Right kidney (tissue), 9 donors: Measurements from ENCODE around the gene EFCAB11.

Experiments used
- DNase-seq: peaks from one replicate; pipeline ENCODE4 v3.0.0-alpha.2; 2016
- long read RNA-seq, 8 donors: transcript quantifications; one replicate each; lab custom pipeline, GENCODE V29; 2026

Gene EFCAB11
- long read RNA-seq, donor 1, transcript EFCAB11-201 (6 exons, 3,095 nt), result major isoform, 8 of 10 reads
- long read RNA-seq, donor 1, partial matches to known transcripts, result 0 of 10 reads
- long read RNA-seq, donor 1, other reads (novel, unspliced or antisense), result 0 of 10 reads
- long read RNA-seq, donor 2, transcript EFCAB11-201 (6 exons, 3,095 nt), result major isoform, 6 of 6 reads
- long read RNA-seq, donor 2, partial matches to known transcripts, result 0 of 6 reads
- long read RNA-seq, donor 2, other reads (novel, unspliced or antisense), result 0 of 6 reads
- long read RNA-seq, donor 3, partial matches to known transcripts, result 0 of 1 reads
- long read RNA-seq, donor 3, other reads (novel, unspliced or antisense), result 0 of 1 reads
- long read RNA-seq, donor 4, transcript EFCAB11-201 (6 exons, 3,095 nt), result major isoform, 5 of 14 reads
- long read RNA-seq, donor 4, partial matches to known transcripts, result 8 of 14 reads
- long read RNA-seq, donor 4, other reads (novel, unspliced or antisense), result 0 of 14 reads
- long read RNA-seq, donor 5, transcript EFCAB11-201 (6 exons, 3,095 nt), result major isoform, 9 of 9 reads
- long read RNA-seq, donor 5, partial matches to known transcripts, result 0 of 9 reads
- long read RNA-seq, donor 5, other reads (novel, unspliced or antisense), result 0 of 9 reads
- long read RNA-seq, donor 6, partial matches to known transcripts, result 0 of 3 reads
- long read RNA-seq, donor 6, other reads (novel, unspliced or antisense), result 0 of 3 reads
- long read RNA-seq, donor 7, result 0 reads
- long read RNA-seq, donor 8, transcript EFCAB11-201 (6 exons, 3,095 nt), result major isoform, 12 of 12 reads
- long read RNA-seq, donor 8, partial matches to known transcripts, result 0 of 12 reads
- long read RNA-seq, donor 8, other reads (novel, unspliced or antisense), result 0 of 12 reads

DNA sequence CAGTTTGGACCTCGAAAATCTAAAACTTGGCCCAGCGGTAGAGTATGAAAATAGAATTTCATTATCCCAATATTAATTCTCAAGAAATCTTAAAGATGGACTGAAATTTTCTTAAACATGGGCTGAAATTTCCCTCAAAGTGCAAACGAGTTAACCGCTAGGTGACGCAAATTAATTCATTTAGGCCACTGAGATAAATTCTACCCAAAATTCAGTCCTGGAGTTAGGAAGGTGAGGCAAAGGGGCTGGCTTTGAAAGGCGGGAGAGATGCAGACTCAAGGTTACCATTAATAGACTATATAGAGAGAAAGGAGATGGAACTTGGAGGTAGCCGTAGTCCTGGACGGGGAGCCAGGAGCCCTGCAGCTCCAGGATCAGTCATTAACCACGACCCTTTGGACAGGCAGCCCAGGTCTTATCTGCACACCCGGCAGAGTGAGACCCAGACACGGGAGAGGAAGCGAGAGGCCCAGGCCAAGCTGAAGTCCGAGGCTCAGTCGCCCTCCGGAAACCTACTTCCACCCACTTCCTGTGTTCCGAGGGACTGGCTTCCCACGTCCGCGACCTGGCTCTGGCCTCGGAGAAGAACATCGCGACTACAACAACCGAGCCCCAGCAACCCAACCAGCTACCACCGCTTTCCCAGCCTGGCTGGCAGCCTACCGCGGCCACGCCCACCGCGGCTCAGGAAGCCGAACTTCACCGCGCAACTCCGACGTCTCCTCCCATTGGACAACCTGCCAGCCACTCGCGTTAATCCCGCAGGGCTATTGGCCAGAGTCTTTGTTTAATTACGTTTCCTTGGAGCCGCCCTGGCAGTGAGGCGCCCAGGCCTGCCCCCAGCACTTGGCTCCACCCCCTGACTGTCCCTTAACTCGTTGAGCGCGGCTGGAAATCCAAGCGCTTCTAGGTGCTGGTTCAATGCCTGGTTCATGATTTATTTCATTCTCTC is at the start of gene EFCAB11:
Gene EFCAB11 (minus strand): TSS at position 661 of the 952 bp plus-strand sequence. CDS start 70 bp downstream, at position 591.
- DNase-seq, result peak; percentile 90

DNA sequence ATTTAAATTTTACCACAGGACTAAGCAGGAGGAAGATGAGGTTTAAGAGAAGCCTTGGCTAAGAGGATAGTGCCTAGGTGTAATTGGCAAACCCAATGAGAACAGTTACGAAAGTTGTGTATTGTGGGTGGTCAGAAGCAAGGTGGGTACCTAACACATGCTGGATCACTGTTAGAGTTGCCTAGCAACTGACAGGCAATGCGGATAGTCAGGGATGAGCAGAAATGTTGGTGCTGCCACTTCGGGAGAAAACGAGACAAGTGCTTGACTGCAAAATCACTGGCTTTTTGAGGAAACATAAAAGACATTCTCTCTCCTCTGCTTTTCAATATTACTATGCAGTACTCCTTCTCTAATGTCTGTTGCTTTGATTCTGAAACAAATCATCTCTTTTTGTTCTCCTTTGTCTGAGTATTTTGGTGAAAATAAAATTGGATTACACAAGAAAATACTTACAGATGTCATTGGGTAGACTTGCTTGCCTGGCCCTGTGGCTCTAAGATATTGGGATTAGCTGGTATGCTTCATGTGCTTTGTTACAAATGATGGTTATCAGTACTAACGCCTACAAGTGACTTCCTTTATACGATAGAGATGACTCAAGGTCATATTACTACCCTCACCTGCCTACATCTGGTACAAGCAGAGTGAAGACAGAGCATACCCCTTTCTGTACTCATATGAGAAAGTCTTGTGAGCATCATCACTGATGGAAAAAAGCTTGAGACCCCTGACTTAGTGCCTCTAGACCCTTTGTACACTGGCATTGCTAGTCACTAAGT is 49.2 kb upstream of the EFCAB11 start:
- DNase-seq, result no peak

DNA sequence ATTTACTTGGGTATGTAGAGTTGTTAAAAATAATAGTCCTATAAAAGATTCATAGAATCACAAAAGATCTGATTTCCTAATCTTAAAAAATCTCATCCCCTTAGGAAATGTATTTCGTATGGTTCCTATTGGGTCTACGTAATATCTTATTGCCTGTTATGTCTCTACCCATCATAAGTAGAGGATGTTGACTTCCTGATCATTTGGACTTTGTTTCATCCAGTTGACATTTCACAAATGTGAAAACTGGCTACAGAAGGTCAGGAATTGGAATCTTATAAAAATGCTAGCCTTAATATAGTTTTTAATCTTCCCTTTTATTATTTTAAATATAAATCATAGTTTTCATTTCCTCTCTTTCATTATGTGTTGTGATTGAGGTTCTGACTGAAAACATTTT is 46.4 kb upstream of the EFCAB11 start:
- DNase-seq, result no peak

DNA sequence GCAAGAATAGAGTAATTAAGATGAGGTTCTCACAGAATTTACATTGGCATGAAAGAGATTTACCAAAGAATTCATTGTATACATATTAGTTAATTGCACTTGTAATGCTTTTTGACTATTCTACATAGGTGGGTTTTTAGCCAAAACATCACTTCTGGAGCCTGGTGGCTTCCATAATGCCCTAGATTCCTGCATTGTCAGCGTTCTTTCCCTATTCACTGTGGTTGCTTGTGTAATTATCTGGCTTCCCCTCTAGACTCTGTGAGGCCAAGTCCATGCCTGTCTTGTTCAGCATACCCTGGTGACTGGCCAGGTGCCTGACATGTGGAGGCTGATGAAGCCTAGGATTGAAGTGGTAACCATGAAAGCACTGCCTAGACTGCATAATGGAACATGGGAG is 42.4 kb upstream of the EFCAB11 start:
- DNase-seq, result no peak

GRCh38 chr14:89992273-89992672 is 37.7 kb upstream of the EFCAB11 start:
- DNase-seq, result no peak

DNA sequence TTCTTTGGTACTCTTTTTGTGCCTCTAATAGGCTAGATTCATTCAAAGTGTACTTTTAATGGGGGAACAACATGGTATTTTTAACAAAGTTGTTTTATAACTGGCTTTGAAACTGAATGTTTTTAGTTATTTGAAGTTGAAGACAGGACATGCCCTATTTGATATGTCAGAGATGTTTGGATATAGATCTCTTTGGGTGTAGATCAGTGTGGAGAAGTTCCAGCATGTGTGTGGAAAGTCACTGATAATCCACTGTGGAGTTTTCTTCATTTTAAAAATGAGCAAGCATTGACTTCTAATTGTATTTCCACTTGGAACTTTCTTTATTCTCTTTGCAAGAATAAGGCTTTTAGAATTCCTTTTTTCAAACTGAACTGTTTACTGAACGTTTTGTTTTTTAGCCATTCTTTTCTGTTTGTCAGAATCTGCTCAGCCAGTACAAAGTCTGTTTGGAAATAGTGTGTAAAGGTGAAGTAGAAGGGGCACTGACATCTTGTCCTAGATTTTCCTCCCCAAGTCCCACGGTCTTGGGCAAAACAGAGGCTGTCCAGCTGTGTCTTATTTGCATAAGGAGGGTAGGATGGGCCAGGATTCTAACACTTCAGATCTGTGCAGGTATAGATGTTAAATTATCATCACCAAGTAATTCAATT is 36.2 kb upstream of the EFCAB11 start:
- DNase-seq, result no peak

GRCh38 chr14:89990218-89990617 is 35.7 kb upstream of the EFCAB11 start:
- DNase-seq, result no peak

GRCh38 chr14:89988787-89989186 is 34.3 kb upstream of the EFCAB11 start:
- DNase-seq, result no peak

DNA sequence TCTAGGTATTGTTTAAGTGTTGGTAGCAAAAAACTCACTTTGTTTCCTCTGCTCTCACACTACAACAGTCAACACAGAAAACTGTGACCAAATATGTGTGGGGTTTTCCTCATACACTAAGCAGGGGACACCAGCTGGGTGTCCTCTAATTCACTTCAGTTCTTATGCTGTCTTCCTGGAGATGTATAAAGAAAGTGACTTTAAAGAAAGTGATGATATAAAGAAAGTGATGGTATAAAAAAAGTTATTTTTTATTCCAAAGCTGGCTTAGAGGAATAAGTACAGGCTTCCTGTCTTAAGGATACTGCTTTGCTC is 32.6 kb upstream of the EFCAB11 start:
- DNase-seq, result no peak

DNA sequence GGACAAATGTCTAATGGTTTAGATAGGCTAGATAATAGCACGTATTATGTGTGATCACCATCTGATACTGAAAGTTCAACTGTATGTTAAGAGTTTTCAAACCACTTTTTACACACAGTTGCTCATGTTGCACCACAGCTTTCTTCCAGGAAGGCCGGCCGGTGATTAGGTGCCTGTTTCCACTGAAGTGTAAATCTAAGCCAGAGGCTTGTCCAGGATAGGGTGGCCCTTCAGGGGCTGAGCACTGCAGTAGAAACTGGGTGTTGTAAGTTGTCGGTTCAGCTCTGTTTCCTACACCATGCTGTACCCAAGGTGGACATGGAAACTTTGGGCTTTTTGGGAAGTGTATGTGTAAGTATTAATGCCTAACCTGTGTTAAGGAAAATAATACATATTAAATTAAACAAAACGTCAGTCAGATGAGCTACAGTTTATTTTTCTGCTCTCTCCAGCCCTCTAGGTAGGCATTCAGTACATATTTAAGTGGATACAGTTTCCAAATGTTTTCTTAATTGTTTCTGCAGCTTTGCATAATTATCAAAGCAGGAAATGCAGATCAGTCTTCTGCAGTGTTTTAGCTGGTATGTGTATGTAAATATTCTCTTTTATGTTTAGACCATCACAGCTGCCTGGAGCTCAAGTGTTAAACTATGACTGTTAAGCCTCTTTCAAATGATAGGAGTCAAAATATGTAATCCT is 32.1 kb upstream of the EFCAB11 start:
- no peak for DNase-seq

- no peak for DNase-seq
These were observed 28.8 kb upstream of the EFCAB11 start for GRCh38 chr14:89983375-89983774.

DNA sequence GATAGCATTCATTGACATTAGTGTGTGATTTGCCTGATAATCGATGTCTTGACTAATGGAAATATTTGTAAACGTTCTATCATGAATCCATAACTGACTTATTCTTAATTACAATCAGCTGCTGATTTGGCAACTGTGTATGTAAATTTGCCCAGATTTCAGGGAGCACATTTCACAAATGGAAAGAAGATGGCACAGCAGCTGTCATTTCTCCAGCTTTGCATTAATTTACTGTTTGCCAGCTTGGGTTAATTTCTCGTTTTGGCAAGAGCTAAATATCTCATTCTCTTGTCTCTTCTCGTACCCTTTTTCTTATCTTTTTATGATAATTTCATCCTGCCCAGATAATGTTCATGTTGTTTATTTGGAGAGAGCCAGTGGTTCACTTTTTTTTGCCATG is 24.1 kb upstream of the EFCAB11 start:
- no peak for DNase-seq

DNA sequence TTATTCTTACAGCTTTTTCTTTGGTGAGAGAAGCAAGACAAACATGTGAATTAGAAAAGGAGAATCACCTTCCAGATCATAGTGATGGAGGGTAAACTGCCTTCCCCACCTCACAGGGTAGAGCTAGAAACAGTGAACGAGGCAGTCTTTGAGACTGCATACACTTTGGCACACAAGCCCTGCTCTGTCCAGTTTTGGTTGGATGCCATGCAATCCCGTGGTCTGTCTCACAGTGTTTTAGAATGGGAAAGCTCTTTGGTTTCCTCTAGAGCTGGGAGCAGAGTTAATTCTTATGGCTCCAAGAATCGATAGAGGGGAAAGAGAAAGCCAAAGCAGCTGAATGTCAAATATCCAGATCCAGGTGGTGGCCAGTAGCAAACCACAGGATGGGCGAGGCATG is 23.1 kb upstream of the EFCAB11 start:
- no peak for DNase-seq

DNA sequence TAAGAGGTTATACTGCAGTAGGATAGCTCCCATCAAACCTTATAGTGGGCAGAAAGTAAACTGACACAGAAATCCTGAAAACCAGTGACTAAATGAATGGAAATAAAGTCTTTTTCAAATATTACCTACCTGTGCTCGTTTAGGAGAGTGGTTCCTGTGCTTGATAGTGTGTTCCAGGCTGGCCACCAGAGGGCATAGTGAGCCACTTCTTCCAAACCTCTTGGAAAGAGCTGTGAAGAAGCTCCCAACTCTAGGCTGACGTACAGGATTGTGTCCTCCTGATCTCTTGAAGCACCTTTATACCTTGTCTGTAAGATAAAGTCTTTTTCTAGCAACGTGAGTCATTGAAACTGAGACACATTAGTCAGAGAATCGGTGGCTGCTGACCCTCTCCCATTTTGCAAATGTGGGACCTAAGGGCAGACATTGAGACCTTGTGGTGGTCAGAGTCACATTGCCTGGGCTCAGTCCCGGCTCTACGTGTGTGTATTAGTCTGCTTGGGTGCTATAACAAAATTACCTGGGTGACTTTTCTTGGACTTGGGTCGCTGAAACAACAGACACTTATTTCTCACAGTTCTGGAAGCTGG is 18.8 kb upstream of the EFCAB11 start:
- DNase-seq, result peak; percentile 26

DNA sequence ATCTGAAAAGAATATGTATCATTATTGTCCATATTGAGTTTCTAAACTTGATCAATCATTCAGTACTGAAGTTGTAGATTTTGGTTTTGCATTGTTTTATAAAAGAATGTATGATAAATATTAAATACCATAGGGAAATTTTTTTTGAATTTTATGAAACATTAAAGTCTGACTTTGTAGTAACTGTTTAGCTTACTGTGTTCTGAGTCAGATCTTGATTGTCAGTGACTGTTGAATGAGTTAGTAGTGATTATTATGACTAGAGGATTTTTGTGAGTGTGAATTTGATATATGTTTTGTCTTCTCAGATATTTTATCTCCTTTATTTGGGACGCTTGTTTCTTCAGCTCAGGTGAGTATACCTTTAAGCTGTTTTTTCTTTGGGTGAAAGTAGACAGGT is 11.3 kb upstream of the EFCAB11 start:
- no peak for DNase-seq

DNA sequence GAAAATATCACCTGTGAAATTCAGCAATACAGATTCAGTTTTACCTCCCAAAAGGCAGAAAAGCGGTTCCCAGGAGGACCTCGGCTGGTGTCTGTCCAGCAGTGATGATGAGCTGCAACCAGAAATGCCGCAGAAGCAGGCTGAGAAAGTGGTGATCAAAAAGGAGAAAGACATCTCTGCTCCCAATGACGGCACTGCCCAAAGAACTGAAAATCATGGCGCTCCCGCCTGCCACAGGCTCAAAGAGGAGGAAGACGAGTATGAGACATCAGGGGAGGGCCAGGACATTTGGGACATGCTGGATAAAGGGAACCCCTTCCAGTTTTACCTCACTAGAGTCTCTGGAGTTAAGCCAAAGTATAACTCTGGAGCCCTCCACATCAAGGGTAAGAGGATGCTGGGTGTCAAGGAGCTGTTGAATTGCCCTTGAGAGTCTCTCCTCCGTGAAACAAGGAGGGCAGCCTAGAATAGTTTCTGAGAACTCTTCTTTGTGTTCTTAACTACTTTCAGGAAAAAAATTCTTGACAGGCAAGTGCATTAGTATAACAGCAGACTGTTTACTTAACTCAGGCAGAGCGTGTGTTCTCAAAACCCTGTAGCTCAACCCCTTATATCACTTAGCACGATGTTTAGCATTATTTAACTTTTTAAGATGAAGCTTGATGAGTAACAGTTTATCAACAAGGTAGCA is 8.9 kb upstream of the EFCAB11 start:
- no peak for DNase-seq

GRCh38 chr14:89960914-89961313 is 6.4 kb upstream of the EFCAB11 start:
- no peak for DNase-seq

- no peak for DNase-seq
These were observed 5.4 kb upstream of the EFCAB11 start for GRCh38 chr14:89959853-89960445.

GRCh38 chr14:89958966-89959365 is 4.4 kb upstream of the EFCAB11 start:
- DNase-seq, result no peak
